GM19043 (cell line): ENCODE results near the gene SAYSD1.

Source experiments
- ATAC-seq: cut with Tn5 transposase; IDR thresholded peaks from one replicate; pipeline ENCODE4 v1.9.1; 2021; ENCODE audit warnings: low read depth; ENCODE audit not compliant: unreplicated experiment

Gene SAYSD1

DNA sequence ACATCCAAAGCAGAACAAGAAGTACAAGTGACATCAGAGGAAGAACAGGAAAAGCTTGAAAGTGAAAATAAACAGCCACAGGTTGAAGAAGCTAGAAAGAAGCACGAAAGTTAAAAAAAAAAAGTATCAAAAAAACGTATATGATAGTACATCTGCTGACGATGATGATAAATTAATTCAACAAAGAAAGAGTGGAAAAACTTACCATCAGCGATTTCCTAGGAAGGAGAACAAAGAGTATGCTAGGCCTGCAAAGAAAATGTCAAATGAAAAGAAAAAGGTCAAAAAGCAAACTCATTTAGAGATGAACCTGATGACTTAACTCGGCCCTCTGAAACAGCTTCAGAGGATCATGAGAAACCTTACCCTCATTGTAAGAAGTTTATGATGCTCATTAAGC lies 3.7 kb downstream of the SAYSD1 start:
- ATAC-seq, result no peak

DNA sequence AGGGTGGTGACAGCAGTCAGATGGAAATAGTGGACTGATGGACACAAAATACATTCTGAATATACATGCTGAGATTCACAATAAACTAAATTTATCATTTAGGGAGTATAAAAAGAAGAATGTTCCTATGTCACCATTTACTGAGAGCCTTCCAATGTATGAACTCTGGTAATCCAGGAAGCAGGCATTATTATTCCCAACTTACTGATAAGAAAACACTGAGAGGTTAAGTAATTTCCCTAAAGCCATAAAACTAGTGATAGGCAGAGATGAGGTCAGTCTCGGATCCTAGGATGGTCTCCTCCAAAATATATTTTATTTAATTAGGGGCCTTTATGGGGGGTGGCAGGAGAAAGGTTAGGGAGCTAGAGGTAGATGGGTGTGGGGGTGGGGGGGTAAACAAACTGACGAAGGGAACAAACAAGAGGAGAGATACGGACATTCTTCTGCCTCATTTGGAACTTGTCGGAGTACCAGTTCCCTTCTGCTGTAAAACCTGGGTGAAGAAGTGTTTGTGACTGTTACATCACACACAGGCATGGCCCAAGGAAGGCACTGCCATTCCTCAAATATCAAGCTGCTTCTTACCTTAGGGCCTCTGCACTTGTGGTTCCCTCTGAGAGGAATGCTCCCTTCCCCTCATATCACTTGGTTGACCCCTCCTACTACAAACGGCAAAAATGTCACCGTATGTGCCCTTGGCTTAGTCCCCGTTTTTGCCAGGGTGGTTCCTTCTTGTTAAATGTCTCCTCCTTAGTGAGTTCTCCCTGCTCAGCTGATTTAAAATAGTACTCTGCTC lies 6.7 kb downstream of the SAYSD1 start:
- ATAC-seq, result no peak

DNA sequence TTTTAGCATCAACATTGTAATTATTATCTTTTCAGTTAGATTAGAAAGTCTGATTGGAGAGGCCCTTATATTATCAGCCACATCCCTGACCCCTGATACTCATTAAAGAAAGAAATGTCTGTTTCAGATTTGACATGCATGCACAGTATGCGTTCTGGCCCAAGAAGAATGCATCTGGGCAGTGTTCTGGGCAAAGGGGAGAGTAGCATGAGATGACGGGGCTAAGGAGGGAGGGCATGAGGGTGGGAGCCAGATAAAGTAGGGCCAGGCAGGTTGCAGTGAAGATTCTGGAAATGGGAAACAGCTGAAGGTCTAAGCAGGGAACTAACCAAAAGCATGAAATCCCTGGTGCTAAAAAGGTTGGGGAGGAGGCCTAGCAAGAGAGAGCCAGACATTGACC lies 7.3 kb downstream of the SAYSD1 start:
- no peak for ATAC-seq

DNA sequence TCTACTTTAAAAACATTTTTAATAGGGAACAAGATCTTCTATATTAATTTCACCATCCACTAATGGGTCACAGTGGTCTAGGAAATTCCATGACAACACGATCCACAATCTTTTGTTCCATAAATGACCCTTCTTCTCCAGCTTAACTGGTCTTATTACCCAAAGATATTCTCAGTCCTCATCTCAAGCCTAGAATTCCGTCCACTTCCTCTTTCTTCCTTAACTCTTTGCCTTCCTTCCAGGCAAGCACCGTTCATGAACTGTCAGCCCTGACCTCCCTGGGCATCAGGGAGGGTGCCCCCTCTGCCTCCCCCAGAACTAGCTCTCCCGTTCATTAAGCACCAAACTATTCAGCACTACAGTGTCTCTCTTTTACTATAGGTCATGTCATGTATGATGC lies 8.0 kb downstream of the SAYSD1 start:
- ATAC-seq, result no peak

DNA sequence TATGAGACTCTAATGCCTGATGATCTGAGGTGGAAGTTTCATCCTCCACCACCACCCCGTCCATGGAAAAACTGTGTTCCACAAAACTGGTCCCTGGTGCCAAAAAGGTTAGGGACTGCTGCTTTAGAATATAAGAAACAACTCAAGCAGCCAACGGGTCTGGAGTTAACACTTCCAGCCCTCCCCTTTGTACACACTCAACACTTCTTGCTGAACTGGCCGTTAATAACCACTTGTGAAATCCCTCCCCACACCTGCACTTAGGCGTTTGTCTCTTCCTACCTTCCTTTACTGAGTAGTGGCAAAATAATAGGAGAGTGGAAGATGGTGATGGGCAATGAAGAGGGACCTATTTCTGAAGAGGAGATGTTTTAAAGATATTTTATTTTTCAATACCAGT lies 10.5 kb downstream of the SAYSD1 start:
- ATAC-seq, result no peak

DNA sequence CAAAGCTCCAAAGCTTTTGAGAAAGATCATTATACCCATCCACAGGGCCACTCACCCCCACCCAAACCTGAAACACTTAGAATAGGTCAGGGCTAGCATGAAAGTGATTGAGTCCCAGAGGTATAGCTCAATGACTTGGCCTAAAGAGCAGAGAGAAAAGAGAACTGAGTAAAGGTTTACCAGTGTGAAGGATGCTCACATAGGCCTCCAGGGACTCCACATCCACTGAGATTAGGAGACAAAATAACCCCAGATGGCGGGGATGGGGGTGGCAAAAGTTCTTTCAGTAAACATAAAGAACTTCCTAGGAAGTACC lies 12.2 kb downstream of the SAYSD1 start:
- no peak for ATAC-seq

DNA sequence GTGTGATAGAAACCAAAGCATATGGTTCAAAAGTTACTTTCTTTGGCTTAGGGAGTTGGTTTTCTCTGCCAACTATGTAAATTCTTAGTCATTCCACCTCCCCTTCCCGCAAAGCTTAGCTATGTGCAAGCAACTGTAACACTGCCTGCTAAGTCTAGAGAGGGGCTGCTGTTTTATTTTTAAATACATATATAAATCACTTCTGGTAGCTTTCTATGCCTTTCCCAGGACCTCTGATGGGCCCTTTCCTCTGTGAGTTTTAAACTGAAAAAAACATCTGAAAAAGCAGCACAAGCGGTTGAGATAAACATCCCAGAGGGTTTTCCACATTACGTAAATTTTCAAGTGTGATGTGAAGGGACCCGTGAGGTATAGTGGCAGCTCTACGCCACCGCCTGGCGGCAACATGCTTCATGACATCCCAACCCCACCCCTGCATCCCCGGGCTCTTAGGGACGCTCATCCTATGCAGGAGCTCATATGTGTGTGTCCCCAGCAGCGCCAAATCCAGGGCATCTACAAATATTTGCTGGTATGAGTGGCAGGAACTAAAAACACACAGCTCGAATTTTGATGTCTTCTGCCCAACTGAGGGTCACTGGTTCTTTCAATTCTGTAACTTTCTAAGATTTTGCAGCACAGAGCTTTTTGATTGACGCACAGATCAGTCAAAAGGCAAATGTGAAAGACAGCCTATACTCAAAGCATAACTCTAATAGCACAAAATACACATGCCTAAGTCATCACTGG lies 12.7 kb downstream of the SAYSD1 start:
- ATAC-seq, result no peak

DNA sequence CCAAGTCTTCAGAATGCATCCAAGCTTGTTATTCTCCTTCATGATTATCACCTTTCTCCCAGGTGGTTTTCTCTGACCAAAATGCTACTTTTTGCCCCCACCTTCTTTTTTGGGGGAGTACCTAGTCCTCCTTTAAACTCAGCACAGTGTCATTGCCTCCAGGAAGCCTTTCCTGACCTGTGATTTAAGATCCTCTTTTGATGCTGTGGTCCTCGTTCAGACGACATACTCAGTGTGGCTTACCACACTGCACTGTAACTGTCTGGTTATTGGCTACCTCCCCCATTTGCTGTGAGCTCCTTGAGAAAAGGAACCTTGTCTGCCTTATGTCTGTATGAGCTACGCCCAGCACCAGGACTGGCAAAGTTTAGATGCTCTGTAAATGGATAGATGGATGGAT lies 14.6 kb downstream of the SAYSD1 start:
- no peak for ATAC-seq

DNA sequence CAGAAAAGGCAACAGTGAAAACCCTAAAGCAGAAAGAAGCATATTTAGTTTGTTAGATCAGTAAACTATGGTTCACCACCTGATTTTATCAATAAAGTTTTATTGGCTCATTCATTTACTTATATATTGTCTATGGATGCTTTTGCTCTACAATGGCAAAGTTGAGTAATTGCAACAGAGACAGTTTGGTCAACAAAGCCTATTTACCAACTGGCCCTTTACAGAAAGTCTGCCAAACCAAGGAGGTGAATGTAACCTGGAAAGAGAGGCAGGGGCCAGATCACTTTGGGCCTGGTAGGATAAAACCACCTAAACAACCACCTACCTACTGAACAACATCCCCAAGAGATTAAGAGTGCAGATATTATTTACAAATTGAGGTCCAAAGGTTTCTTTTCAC lies 19.4 kb downstream of the SAYSD1 start:
- ATAC-seq, result no peak

DNA sequence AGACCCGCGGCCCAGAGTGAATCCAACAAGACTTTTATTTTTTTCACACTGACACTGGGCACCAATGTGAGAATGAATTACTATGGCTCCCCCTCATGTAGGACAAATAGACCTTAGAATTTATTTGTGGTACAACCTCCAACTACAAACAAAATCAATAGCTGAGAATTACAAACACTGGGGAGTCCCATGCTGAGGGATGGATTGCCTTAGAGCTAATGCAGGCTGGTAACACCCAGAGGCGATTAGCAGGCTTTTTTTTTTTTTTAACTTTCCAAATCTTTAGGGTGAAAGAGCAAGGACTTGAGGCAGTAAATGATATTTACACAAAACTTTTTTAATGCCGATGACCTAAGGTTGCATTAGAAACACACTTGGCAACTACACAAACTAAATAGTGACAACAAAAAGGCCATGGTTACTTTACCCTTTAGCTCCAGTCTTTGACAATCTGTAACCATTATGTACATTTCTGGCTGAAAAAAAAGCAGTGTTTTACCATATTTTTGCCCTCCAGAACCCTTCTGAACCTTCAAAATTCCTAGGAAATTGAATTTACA lies 21.8 kb downstream of the SAYSD1 start:
- ATAC-seq, result no peak

DNA sequence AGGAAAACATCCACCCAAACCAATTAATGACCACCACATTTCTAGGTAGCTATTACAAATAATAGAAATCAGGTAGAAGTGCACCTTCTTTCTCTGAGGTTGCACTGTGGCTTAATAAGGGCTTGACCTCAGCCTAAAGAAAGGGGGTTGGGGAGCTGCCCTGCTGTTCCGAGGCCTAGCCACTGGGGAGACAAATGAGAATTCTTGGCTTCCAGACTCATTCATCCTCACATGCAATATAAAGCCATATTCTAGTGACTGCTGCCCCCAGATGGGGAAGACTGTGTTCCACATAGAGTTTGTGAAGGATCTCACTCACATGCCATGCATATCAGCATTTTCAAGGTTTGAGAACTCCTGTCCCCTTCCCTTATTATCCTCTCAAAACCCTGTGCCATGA lies 22.9 kb downstream of the SAYSD1 start:
- ATAC-seq, result no peak

DNA sequence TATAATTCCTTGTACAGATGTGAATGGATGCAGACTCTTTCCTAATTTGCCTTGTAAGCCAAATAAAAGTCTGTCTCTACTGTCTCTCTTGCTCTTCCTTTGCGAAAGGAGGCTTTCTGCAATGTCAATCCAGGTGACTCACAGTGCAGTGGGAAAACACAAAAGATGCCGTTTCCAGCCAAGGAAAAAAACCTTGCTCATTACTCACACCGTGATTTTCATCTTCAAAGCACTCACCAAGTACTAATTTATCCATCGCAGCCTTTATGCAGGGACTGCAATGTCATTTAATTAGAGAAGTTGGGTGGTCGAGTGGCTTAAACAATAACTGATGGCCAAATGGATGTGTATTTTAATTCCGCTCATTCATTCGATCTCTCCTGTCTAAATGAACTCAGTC lies 23.8 kb downstream of the SAYSD1 start:
- no peak for ATAC-seq

DNA sequence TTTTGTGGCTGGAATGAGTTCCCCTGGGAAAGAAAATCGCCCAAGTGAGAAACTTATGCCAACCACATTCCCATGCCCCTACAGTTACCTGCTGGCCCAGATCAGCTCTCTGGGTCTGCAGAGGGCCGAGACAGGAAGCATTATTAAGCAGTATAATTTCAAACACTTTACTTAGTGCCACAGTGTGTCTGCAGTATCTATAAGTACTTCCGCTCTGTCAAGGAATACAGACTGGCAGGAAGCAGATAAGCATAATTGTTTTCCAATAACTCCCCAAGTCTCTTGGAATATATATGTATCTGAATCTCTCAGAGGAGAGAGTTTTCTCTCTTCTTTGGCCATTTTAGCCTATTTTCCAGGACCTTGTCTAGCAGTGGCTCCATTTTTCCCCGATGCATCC lies 24.9 kb downstream of the SAYSD1 start:
- no peak for ATAC-seq

DNA sequence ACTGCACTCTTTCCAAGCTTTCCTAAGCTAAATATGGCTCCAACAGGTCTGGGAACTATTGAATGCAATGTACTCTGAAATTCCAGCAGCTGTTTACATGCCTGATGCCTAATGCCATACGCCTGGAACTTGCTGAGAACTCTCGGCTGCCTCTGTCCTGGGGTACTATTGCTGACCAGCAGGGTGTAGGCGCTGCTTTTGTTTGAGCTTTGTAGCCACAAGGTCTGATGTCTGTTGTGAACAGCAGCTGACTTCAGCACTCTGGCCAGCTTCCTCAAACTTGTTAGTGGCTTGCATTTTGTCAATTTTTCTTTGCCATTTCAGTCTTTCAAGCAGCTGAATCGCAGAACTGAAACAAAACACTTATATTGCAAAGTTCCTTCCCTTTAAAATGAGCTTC lies 26.7 kb downstream of the SAYSD1 start:
- no peak for ATAC-seq

DNA sequence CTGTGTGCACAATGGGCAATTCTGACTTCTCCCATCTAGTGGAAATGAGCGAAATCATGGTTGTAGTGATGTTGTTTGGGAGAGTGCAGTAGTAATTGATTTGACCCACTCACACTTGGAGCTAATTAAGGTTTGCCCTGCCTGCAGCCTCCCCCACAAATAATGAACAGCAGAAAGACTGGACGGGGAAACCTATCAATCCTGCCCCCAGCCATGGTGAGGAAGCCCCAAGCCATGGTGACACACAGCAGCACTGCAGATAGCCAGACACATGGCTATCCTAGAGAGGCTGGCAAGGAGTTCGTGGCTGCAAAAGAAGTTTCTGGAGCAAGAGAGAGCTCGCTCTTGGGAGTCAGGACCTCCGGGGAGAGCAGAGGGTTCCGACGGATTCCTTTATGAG lies 27.8 kb downstream of the SAYSD1 start:
- no peak for ATAC-seq

DNA sequence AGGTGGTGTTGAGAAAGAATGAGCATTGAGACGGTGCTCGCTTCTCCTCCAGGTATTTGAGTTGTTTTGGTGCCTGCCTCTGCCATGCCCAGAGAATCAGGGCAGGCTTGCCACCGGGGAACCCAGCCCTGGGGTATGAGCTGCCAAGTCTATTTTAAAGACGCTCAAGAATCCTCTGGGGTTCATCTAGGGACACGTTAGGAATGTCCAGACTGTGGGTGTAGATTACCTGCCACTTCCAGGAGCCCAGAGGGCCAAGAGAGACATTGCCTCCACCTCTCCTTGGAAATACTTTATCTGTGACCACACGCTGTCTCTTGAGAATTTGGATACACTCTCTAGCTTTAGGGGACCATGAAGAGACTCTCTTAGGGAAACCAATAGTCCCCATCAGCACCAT lies 28.3 kb downstream of the SAYSD1 start:
- ATAC-seq, result no peak

DNA sequence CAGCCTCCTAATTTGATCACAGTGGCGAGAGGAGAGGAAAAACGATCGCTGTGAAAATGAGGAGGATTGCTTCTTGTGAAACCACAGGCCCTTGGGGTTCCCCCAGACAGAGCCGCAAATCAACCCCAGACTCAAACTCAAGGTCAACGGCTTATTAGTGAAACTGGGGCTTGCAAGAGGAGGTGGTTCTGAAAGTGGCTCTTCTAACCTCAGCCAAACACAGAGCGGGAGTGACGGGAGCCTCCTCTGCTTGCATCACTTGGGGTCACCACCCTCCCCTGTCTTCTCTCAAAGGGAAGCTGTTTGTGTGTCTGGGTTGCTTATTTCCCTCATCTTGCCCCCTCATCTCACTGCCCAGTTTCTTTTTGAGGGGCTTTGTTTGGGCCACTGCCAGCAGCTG lies 28.7 kb downstream of the SAYSD1 start:
- ATAC-seq, result peak; percentile 67

DNA sequence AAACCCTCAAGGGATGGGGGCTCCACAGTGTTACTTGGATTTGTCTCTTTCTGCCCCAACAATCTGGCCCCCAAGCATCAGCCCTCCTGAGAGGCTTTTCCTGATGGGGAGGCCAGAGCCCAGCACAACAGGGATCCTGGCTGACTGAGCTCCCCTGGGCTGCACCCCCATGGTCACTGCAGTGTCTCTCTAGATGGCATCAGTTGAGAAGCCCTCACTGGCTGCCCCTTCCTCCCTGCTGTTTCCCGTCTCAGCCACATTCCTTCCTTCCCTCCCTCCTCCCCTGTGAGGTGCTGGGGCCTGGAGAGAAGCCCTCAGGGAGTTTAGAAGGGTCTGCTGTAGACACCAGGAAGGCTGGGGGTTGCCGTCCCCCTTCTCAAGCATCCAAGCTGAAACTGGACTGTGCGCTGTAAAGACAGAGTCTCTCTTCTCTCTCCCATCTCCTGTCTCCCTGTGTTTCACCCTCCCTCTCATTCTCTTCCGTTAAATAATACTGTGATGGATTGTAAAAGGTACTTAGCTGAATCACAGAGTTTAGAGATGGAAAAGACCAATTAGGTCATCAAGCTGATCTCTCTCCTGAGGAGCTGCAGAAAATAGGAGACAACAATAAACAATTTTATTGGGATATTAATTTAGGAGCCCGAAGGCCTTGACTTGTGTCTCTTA lies 29.7 kb downstream of the SAYSD1 start:
- no peak for ATAC-seq

DNA sequence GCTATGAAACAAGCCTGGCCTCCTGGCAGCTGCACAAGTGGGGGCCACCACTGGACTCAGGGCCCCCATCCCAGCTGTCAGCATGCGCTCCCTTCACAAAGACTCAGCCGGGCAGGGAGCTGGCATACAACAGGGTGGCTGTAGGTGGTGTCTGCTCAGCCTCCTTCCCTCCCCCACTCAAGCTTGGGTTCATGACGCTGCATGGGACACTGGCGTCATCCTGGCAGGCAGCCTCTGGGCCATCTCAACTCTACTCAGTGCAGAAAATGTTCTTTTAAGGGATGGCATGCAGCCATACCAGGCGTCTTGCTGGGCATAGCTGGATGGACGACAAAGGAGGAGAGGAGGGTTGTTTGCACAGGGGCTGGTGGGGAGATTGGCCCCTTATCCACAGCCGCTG lies 30.5 kb downstream of the SAYSD1 start:
- ATAC-seq, result no peak

DNA sequence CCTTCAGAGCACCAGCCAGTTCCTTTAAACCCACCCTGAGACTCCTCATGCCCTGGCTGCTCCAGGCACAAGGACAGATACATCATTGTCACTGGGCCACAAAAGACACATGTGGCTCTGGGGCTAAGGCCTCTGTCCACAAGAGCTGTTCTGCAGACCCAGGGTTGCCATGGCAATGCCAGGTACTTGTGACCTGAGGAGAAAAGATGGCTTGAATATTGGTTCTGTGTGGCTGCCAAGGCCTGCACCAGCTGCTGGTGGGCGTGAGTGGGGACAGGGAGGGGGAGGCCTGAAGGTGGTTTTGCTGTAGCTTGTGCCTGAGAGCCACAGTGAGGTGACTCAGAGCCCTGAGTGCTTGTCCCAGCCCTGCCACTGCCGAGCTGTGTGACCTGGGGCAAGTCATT lies 31.8 kb downstream of the SAYSD1 start:
- no peak for ATAC-seq

DNA sequence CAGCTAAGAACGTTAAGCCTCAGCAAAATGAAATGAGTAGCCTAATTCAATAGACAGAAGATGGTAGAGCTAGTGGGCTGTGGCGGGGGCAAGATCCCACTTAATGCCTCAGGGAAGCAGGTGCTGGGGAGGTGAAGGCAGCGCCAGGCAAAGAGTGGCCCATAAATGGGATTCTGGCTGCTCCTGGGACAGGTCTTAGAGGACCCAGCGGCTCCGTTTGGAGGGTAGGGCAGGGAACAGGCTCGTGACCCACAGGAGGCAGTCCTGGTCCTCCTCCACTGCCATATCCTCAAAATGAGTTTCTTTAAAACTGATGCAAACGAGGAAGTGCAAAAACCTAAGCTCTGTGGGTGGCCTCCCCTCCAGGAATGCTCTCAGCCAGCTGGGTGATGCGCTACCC lies 32.7 kb downstream of the SAYSD1 start:
- no peak for ATAC-seq
